Subcutaneous preadipocyte (primary cell): ENCODE results near the gene RNF26. TPM values are rescaled to one million over a fixed set of nuclear protein-coding genes. Genes with fewer than 3 reads are reported as not detected.

Experiments
- small RNA-seq: library from RNA; depleted of rRNA; stranded (forward); fragments of <200 nt; gene quantifications from one replicate; pipeline ENCODE3, GENCODE V24; 2012
- total RNA-seq: library from RNA; depleted of rRNA; stranded (reverse); fragments of >200 nt; gene quantifications from 2 replicates; pipeline ENCODE4 v1.2.3, GENCODE V29; 2012

RNF26 gene
- total RNA-seq, result 5.9 and 7.0 TPM in 2 replicates

GRCh38 chr11:119334174-119334930 lies at the start of gene RNF26:
Gene RNF26 (plus strand): TSS chr11:119334527. CDS start chr11:119335123, 596 bp downstream.

GRCh38 chr11:119316729-119317591 lies 17.4 kb upstream of the RNF26 start, which contains the start of gene MCAM:
Gene MCAM (minus strand): TSS chr11:119317130. CDS start chr11:119317101, 29 bp downstream.

GRCh38 chr11:119340335-119341221 lies 6.3 kb downstream of the RNF26 start, which contains the start of gene C1QTNF5:
Gene C1QTNF5 (minus strand): TSS chr11:119340883. CDS start chr11:119340397, 486 bp downstream.

GRCh38 chr11:119346605-119347004 lies 12.3 kb downstream of the RNF26 start, which contains the start of gene MFRP:
Gene MFRP (minus strand): TSS chr11:119346705. CDS start chr11:119346513, 192 bp downstream.

GRCh38 chr11:119381181-119381988 lies 47.1 kb downstream of the RNF26 start, which contains the start of gene USP2:
Gene USP2 (minus strand): TSS chr11:119381690. CDS start chr11:119373480, 8,210 bp downstream.

Small RNAs within 50 kb of the gene (small RNA-seq; reads per million reads assigned to genes)
- gene RF01225, result not detected
- not detected for gene RNU6-262P

Other genes starting within 250 kb of the RNF26 start
- gene HMBS, start 249.6 kb upstream of the RNF26 start, total RNA-seq, result 9.9 and 13.5 TPM in 2 replicates
- gene DPAGT1, start 232.7 kb upstream of the RNF26 start, total RNA-seq, result 25.4 and 26.8 TPM in 2 replicates
- gene C2CD2L, start 227.2 kb upstream of the RNF26 start, total RNA-seq, result 1.5 and 4.5 TPM in 2 replicates
- 12.9 and 16.2 TPM in 2 replicates for gene HINFP, start 212.9 kb upstream of the RNF26 start, total RNA-seq
- gene ABCG4, start 185.5 kb upstream of the RNF26 start, total RNA-seq, result under 0.01 TPM in 2 replicates
- gene NLRX1, start 165.8 kb upstream of the RNF26 start, total RNA-seq, result 10.0 and 12.5 TPM in 2 replicates
- gene NHERF4, start 149.1 kb upstream of the RNF26 start, total RNA-seq, result not detected in 2 replicates
- gene CBL, start 128.2 kb upstream of the RNF26 start, total RNA-seq, result 8.1 and 11.7 TPM in 2 replicates
- 0.73 and 0.98 TPM in 2 replicates for gene MCAM, start 17.4 kb upstream of the RNF26 start, total RNA-seq
- 0.39 and 0.73 TPM in 2 replicates for gene C1QTNF5, start 6.4 kb downstream of the RNF26 start, total RNA-seq
- not detected in 2 replicates for gene MFRP, start 12.2 kb downstream of the RNF26 start, total RNA-seq
- under 0.01 TPM in 1 of 2 replicates, not detected in the other for gene USP2, start 47.2 kb downstream of the RNF26 start, total RNA-seq
- gene THY1, start 88.6 kb downstream of the RNF26 start, total RNA-seq, result 8.2 and 87.5 TPM in 2 replicates